ENCODE measurements around the gene BLTP3B.

The BLTP3B gene

GRCh38 chr12:100133200-100133599, 9.5 kb downstream of the BLTP3B start:
- ATAC-seq = no peak
- TF ChIP-seq POU6F1 (CRISPR knock-in tag; IDR thresholded peaks at IDR 0.05; ENCODE audit: borderline replicate concordance, low read depth) (no peak), RARB (CRISPR knock-in tag; IDR thresholded peaks at IDR 0.05) (no peak), BACH2 (CRISPR knock-in tag; IDR thresholded peaks at IDR 0.05; ENCODE audit: borderline replicate concordance) (no peak)

GRCh38 chr12:100128512-100128908, 14.2 kb downstream of the BLTP3B start:
- ATAC-seq = peak; percentile 95
- TF ChIP-seq TSHZ2 (CRISPR knock-in tag; IDR thresholded peaks at IDR 0.05) (no peak), CSDC2 (CRISPR knock-in tag; IDR thresholded peaks at IDR 0.05) (no peak), ESRRG (CRISPR knock-in tag; IDR thresholded peaks at IDR 0.05) (no peak), CSRNP3 (CRISPR knock-in tag; IDR thresholded peaks at IDR 0.05) (no peak), CREB5 (CRISPR knock-in tag; IDR thresholded peaks at IDR 0.05; ENCODE audit: low read depth) (no peak), TCF4 (CRISPR knock-in tag; IDR thresholded peaks at IDR 0.05; ENCODE audit: borderline replicate concordance) (no peak)

- ATAC-seq = peak; percentile 29; the same call in 2 of the 3 replicates
- TF ChIP-seq BACH2 (CRISPR knock-in tag; IDR thresholded peaks at IDR 0.05; ENCODE audit: borderline replicate concordance) = no peak
- no peak for TF ChIP-seq ZFP3 (CRISPR knock-in tag; IDR thresholded peaks at IDR 0.05)
- no peak for TF ChIP-seq SNAI2 (CRISPR knock-in tag; IDR thresholded peaks at IDR 0.05)
- no peak for TF ChIP-seq ZFP30 (CRISPR knock-in tag; IDR thresholded peaks at IDR 0.05)
- TF ChIP-seq GLIS3 (CRISPR knock-in tag; IDR thresholded peaks at IDR 0.05) = no peak
- TF ChIP-seq ZNF70 (CRISPR knock-in tag; IDR thresholded peaks at IDR 0.05) = no peak
- no peak for TF ChIP-seq TOX (CRISPR knock-in tag; IDR thresholded peaks at IDR 0.05; ENCODE audit: borderline replicate concordance)
- no peak for TF ChIP-seq TCF4 (CRISPR knock-in tag; IDR thresholded peaks at IDR 0.05; ENCODE audit: borderline replicate concordance)
- no peak for TF ChIP-seq CSRNP3 (CRISPR knock-in tag; IDR thresholded peaks at IDR 0.05)
- TF ChIP-seq ZC3H10 (CRISPR knock-in tag; IDR thresholded peaks at IDR 0.05) = no peak
- TF ChIP-seq CREB5 (CRISPR knock-in tag; IDR thresholded peaks at IDR 0.05; ENCODE audit: low read depth) = no peak
Observed at GRCh38 chr12:100127766-100128511, 14.7 kb downstream of the BLTP3B start.
